ENCODE results near the gene NELL2. TPM values are rescaled to one million over a fixed set of nuclear protein-coding genes. Genes with fewer than 3 reads are reported as not detected.

NELL2 gene
- polyA plus RNA-seq, 1 of the 3 experiments (the other 2 are of a cell fraction) = 0.35 TPM

DNA sequence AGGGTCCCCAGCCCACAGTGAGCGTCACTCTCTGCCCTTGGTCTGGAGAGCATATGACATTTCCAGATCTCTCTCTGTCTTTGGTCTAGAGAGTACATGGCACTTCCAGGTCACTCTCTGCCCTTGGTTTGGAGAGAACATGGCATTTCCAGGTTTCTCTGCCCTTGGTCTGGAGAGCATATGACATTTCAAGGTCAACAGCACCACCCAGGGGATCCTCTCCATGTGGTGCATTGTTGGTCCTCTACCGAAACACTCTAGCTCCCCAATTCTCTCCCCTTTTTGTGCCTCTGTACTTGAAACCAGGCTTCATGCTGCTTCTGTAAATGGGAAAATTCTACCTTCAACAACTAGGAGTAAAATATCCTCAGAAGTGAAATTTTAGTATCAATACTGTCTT is 399.4 kb downstream of the NELL2 start (continued):
- TF ChIP-seq TAF1 (IDR thresholded peaks at IDR 0.05; ENCODE audit: borderline replicate concordance, low read depth, low read length) (no peak), GABPA (IDR thresholded peaks at IDR 0.05; ENCODE audit: low read depth) (no peak), TEAD4 (IDR thresholded peaks at IDR 0.05; ENCODE audit: borderline replicate concordance, insufficient read depth) (no peak)
- TF ChIP-seq, protein P1, sequence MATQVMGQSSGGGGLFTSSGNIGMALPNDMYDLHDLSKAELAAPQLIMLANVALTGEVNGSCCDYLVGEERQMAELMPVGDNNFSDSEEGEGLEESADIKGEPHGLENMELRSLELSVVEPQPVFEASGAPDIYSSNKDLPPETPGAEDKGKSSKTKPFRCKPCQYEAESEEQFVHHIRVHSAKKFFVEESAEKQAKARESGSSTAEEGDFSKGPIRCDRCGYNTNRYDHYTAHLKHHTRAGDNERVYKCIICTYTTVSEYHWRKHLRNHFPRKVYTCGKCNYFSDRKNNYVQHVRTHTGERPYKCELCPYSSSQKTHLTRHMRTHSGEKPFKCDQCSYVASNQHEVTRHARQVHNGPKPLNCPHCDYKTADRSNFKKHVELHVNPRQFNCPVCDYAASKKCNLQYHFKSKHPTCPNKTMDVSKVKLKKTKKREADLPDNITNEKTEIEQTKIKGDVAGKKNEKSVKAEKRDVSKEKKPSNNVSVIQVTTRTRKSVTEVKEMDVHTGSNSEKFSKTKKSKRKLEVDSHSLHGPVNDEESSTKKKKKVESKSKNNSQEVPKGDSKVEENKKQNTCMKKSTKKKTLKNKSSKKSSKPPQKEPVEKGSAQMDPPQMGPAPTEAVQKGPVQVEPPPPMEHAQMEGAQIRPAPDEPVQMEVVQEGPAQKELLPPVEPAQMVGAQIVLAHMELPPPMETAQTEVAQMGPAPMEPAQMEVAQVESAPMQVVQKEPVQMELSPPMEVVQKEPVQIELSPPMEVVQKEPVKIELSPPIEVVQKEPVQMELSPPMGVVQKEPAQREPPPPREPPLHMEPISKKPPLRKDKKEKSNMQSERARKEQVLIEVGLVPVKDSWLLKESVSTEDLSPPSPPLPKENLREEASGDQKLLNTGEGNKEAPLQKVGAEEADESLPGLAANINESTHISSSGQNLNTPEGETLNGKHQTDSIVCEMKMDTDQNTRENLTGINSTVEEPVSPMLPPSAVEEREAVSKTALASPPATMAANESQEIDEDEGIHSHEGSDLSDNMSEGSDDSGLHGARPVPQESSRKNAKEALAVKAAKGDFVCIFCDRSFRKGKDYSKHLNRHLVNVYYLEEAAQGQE (IDR thresholded peaks at IDR 0.05; ENCODE audit: low read depth, low read length) = no peak
- TF ChIP-seq, protein P2, sequence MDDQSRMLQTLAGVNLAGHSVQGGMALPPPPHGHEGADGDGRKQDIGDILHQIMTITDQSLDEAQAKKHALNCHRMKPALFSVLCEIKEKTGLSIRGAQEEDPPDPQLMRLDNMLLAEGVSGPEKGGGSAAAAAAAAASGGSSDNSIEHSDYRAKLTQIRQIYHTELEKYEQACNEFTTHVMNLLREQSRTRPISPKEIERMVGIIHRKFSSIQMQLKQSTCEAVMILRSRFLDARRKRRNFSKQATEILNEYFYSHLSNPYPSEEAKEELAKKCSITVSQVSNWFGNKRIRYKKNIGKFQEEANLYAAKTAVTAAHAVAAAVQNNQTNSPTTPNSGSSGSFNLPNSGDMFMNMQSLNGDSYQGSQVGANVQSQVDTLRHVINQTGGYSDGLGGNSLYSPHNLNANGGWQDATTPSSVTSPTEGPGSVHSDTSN (IDR thresholded peaks at IDR 0.05) = no peak

DNA sequence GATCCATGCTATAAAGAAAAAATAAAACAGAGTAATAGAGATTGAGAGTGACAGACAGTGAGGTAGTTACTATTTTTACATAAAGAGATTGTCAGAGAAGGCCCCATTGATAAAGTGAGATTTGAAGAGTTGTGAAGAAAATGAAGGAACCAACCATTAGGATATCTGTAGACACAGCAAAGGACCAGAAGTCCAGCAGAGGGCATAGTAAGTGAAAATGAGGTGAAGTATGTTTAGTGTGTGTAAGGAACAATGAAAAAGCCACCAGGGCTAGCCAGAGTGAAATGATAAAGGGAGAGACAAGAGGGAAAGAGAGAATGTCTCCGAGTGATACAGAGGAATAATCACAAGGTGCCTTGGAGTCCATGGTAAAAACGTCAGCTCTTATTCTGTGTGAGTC is 411.0 kb downstream of the NELL2 start:
- TF ChIP-seq RXRA (IDR thresholded peaks at IDR 0.05; ENCODE audit: borderline replicate concordance, low read depth) (no peak), SIN3A (IDR thresholded peaks at IDR 0.05; ENCODE audit: borderline replicate concordance, low read depth, low read length) (no peak), MXI1 (IDR thresholded peaks at IDR 0.05; ENCODE audit: low read depth, low read length) (no peak), POLR2AphosphoS5 (IDR thresholded peaks at IDR 0.05; ENCODE audit: low read depth, low read length) (no peak), SMC3 (IDR thresholded peaks at IDR 0.05; ENCODE audit: low read depth, low read length) (peak; percentile 14; the same call in 1 of the 2 replicates), RAD21 (IDR thresholded peaks at IDR 0.05; ENCODE audit: low read length) (peak; percentile 26; the same call in 1 of the 2 replicates)
- TF ChIP-seq, protein P3, sequence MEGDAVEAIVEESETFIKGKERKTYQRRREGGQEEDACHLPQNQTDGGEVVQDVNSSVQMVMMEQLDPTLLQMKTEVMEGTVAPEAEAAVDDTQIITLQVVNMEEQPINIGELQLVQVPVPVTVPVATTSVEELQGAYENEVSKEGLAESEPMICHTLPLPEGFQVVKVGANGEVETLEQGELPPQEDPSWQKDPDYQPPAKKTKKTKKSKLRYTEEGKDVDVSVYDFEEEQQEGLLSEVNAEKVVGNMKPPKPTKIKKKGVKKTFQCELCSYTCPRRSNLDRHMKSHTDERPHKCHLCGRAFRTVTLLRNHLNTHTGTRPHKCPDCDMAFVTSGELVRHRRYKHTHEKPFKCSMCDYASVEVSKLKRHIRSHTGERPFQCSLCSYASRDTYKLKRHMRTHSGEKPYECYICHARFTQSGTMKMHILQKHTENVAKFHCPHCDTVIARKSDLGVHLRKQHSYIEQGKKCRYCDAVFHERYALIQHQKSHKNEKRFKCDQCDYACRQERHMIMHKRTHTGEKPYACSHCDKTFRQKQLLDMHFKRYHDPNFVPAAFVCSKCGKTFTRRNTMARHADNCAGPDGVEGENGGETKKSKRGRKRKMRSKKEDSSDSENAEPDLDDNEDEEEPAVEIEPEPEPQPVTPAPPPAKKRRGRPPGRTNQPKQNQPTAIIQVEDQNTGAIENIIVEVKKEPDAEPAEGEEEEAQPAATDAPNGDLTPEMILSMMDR (IDR thresholded peaks at IDR 0.05) = peak; percentile 32
- H4K20me1 ChIP-seq (ENCODE audit: insufficient read depth) = no peaks in the 10 kb centered on the region
- no peaks in the 10 kb centered on the region for H3K4me1 ChIP-seq (ENCODE audit: control insufficient read depth in 1 of 2, insufficient read depth in 2 of 2, low read depth in 1 of 2, low read length in 1 of 2)
- no peak overlapping the region for H2AFZ ChIP-seq (ENCODE audit: low read depth)
- POLR2A ChIA-PET = no interaction called here
- no peaks in the 10 kb centered on the region for H3K9me3 ChIP-seq
- DNase-seq = no peak
- H3F3A ChIP-seq (replicated peaks; ENCODE audit: insufficient read depth) = no peaks in the 10 kb centered on the region
- CTCF ChIA-PET = no interaction called here
- H3K36me3 ChIP-seq (replicated peaks in 1 of 2; ENCODE audit: control insufficient read depth in 1 of 2, insufficient read depth in 2 of 2, low read length in 1 of 2) = no peaks in the 10 kb centered on the region
- H3K79me2 ChIP-seq (ENCODE audit: insufficient read depth) = no peaks in the 10 kb centered on the region
- H3K4me3 ChIP-seq (ENCODE audit: low read depth in 2 of 2, low read length in 1 of 2) = no peak overlapping the region
- H3K27me3 ChIP-seq (ENCODE audit: insufficient read depth) = no peaks in the 10 kb centered on the region
- 26% methylated on average over 2 of the region's 2 CpGs for WGBS (ENCODE audit: low lambda C conversion rate)
- H3K27ac ChIP-seq (ENCODE audit: low read depth in 2 of 2, low read length in 1 of 2) = no peak overlapping the region
- H3K9ac ChIP-seq = no peak overlapping the region
- no peaks in the 10 kb centered on the region for H3K9me2 ChIP-seq
- H3K4me2 ChIP-seq = no peak overlapping the region

Measured in SK-N-SH (cell line).